GM23248 (cell line): Measurements from ENCODE around the gene PAPPA. TPM values are rescaled to one million over a fixed set of nuclear protein-coding genes. Genes with fewer than 3 reads are reported as not detected.

Experiments
- DNase-seq: peaks from one replicate; pipeline ENCODE4 v3.0.0-alpha.2; 2015
- H2AFZ ChIP-seq: fragments of 200-600 bp; sonication (generic); 2 replicates; pipeline ENCODE4 v1.6.1; 2016; ENCODE audit warnings: antibody characterized with exemption
- H3F3A ChIP-seq: fragments of 200-600 bp; sonication (generic); 2 replicates; pipeline ENCODE4 v1.6.1; 2016; ENCODE audit warnings: mild to moderate bottlenecking, antibody characterized with exemption, mixed run types; ENCODE audit not compliant: insufficient read depth
- H3K27ac ChIP-seq: fragments of 200-600 bp; sonication (generic); 2 replicates; pipeline ENCODE4 v1.5.1; 2016; ENCODE audit warnings: mild to moderate bottlenecking
- H3K27me3 ChIP-seq: fragments of 200-600 bp; sonication (generic); replicated peaks from 2 replicates; pipeline ENCODE4 v1.6.1; 2016; ENCODE audit warnings: mild to moderate bottlenecking; ENCODE audit not compliant: insufficient read depth
- H3K36me3 ChIP-seq: fragments of 200-600 bp; sonication (generic); 2 replicates; pipeline ENCODE4 v1.6.1; 2016; ENCODE audit warnings: low read depth, mild to moderate bottlenecking
- H3K4me1 ChIP-seq: fragments of 200-600 bp; sonication (generic); 2 replicates; pipeline ENCODE4 v1.6.1; 2016; ENCODE audit warnings: mild to moderate bottlenecking; ENCODE audit not compliant: insufficient read depth
- H3K4me2 ChIP-seq: fragments of 200-600 bp; sonication (generic); one replicate; pipeline ENCODE4 v1.6.1; 2016; ENCODE audit warnings: mild to moderate bottlenecking; ENCODE audit not compliant: unreplicated experiment
- H3K4me3 ChIP-seq: fragments of 200-600 bp; sonication (generic); 2 replicates; pipeline ENCODE4 v1.5.1; 2016; ENCODE audit warnings: mild to moderate bottlenecking
- H3K79me2 ChIP-seq: fragments of 200-600 bp; sonication (generic); 2 replicates; pipeline ENCODE4 v1.6.1; 2016; ENCODE audit warnings: mild to moderate bottlenecking; ENCODE audit not compliant: insufficient read depth
- H3K9ac ChIP-seq: fragments of 200-600 bp; sonication (generic); 2 replicates; pipeline ENCODE4 v1.6.1; 2016; ENCODE audit warnings: mild to moderate bottlenecking
- H3K9me2 ChIP-seq: fragments of 200-600 bp; sonication (generic); 2 replicates; pipeline ENCODE4 v1.6.1; 2016; ENCODE audit warnings: mixed run types, mild to moderate bottlenecking, moderate library complexity; ENCODE audit not compliant: insufficient read depth
- H3K9me3 ChIP-seq: fragments of 200-600 bp; sonication (generic); one replicate; pipeline ENCODE4 v1.6.1; 2017; ENCODE audit warnings: low read depth
- H4K20me1 ChIP-seq: fragments of 200-600 bp; sonication (generic); 2 replicates; pipeline ENCODE4 v1.6.0; 2016; ENCODE audit not compliant: insufficient read depth
- EZH2 ChIP-seq: fragments of 200-600 bp; sonication (generic); IDR thresholded peaks from 2 replicates; pipeline ENCODE4 v1.6.1; 2018; ENCODE audit warnings: antibody characterized with exemption, mild to moderate bottlenecking; ENCODE audit not compliant: insufficient read depth, poor library complexity, severe bottlenecking
- EZH2phosphoT487 ChIP-seq: fragments of 200-600 bp; sonication (generic); IDR thresholded peaks from 2 replicates; pipeline ENCODE4 v1.6.1; 2018; ENCODE audit warnings: antibody characterized with exemption, moderate library complexity, mild to moderate bottlenecking, low read depth; ENCODE audit not compliant: insufficient read depth
- WGBS, 2 experiments: methylation state at CpG; one replicate each; pipeline ENCODE4 v1.1.6; 2015 to 2017; ENCODE audit warnings: low lambda C conversion rate in 2 of 2, low coverage in 1 of 2; ENCODE audit errors: missing lambda C conversion rate in 2 of 2; 5-methylcytosine and 5-hydroxymethylcytosine counted together
- in situ Hi-C: fragments of 300-500 bp; cut with MboI; formaldehyde crosslinking; loops from 2 replicates; pipeline ENCODE4 v1.15.0; 2020
- polyA plus RNA-seq: library from polyadenylated mRNA; unstranded; fragments of >200 nt; fragmentation: Nextera tagmentation; extraction: Ambion mirVana; gene quantifications from 2 replicates; pipeline ENCODE4 v1.2.1, GENCODE V29; 2016
- total RNA-seq: library from RNA; depleted of rRNA; stranded (reverse); fragments of >200 nt; shearing (Covaris generic); gene quantifications from 2 replicates; pipeline ENCODE4 v1.2.3, GENCODE V29; 2014

The PAPPA gene
- total and polyA plus RNA-seq, 2 experiments from 2014 or later, result 8.7 to 30.3 TPM

- in situ Hi-C loops, result no loop called here
- H3K27me3 ChIP-seq, result no peaks in the 10 kb centered on the region
- 73 to 76% methylated on average over 3 of the region's 3 CpGs for WGBS, 2 experiments
- H2AFZ ChIP-seq, result no peak overlapping the region
- TF ChIP-seq EZH2phosphoT487 (no peak), EZH2 (no peak)
- 0 out of 2 replicates have a peak, but pooled peaks cover 5% of the 10 kb centered on the region for H3K79me2 ChIP-seq
- H3K4me1 ChIP-seq, result no peaks in the 10 kb centered on the region
- peaks cover 14% of the 10 kb centered on the region for H3F3A ChIP-seq
- no peaks in the 10 kb centered on the region for H3K9me3 ChIP-seq
- no peaks in the 10 kb centered on the region for H3K9me2 ChIP-seq
- H3K36me3 ChIP-seq, result peaks cover 49% of the 10 kb centered on the region
- no peak overlapping the region for H3K9ac ChIP-seq
- no peaks in the 10 kb centered on the region for H4K20me1 ChIP-seq
- H3K4me2 ChIP-seq, result no peak overlapping the region
- no peak for DNase-seq
- H3K27ac ChIP-seq, result no peak overlapping the region
- no peak overlapping the region for H3K4me3 ChIP-seq
Measured at GRCh38 chr9:116303886-116304538, 150.4 kb downstream of the PAPPA start.

- peaks cover 14% of the 10 kb centered on the region for H3F3A ChIP-seq
- in situ Hi-C loops, result no loop called here
- no peaks in the 10 kb centered on the region for H3K9me2 ChIP-seq
- no peaks in the 10 kb centered on the region for H4K20me1 ChIP-seq
- no peak overlapping the region for H2AFZ ChIP-seq
- TF ChIP-seq EZH2phosphoT487 (no peak), EZH2 (no peak)
- WGBS, 2 experiments, result 80 to 87% methylated on average over 5 of the region's 5 CpGs
- H3K79me2 ChIP-seq, result 0 out of 2 replicates have a peak, but pooled peaks cover 5% of the 10 kb centered on the region
- no peaks in the 10 kb centered on the region for H3K4me1 ChIP-seq
- H3K4me2 ChIP-seq, result no peak overlapping the region
- no peak for DNase-seq
- peaks cover 43% of the 10 kb centered on the region for H3K36me3 ChIP-seq
- H3K9me3 ChIP-seq, result no peaks in the 10 kb centered on the region
- no peak overlapping the region for H3K4me3 ChIP-seq
- no peaks in the 10 kb centered on the region for H3K27me3 ChIP-seq
- H3K9ac ChIP-seq, result no peak overlapping the region
- H3K27ac ChIP-seq, result no peak overlapping the region
Measured at GRCh38 chr9:116304761-116305160, 151.2 kb downstream of the PAPPA start.

- Histone ChIP-seq H3F3A (peaks cover 25% of the 10 kb centered on the region), H3K27me3 (no peaks in the 10 kb centered on the region), H3K4me3 (no peak overlapping the region), H4K20me1 (no peaks in the 10 kb centered on the region), H3K4me1 (no peaks in the 10 kb centered on the region), H3K79me2 (no peaks in the 10 kb centered on the region), H3K9me2 (no peaks in the 10 kb centered on the region), H3K9me3 (no peaks in the 10 kb centered on the region), H3K9ac (no peak overlapping the region), H2AFZ (no peak overlapping the region), H3K36me3 (peaks cover 40% of the 10 kb centered on the region), H3K27ac (no peak overlapping the region), H3K4me2 (no peak overlapping the region)
- TF ChIP-seq EZH2 (no peak), EZH2phosphoT487 (no peak)
- in situ Hi-C loops, result no loop called here
- no peak for DNase-seq
- WGBS, 2 experiments, result 64 to 74% methylated on average over 4 of the region's 4 CpGs
Measured at GRCh38 chr9:116308076-116308475, 154.5 kb downstream of the PAPPA start.

GRCh38 chr9:116309900-116310611 is 156.5 kb downstream of the PAPPA start:
- H3K9me3 ChIP-seq, result no peaks in the 10 kb centered on the region
- H3K4me2 ChIP-seq, result no peak overlapping the region
- no peak overlapping the region for H3K27ac ChIP-seq
- no peak for DNase-seq
- no peaks in the 10 kb centered on the region for H3K9me2 ChIP-seq
- in situ Hi-C loops, result no loop called here
- H3F3A ChIP-seq, result peaks cover 23% of the 10 kb centered on the region; the same call in 1 of the 2 replicates
- no peaks in the 10 kb centered on the region for H3K79me2 ChIP-seq
- no peak overlapping the region for H3K4me3 ChIP-seq
- H3K4me1 ChIP-seq, result no peaks in the 10 kb centered on the region
- no peaks in the 10 kb centered on the region for H3K27me3 ChIP-seq
- no peak overlapping the region for H2AFZ ChIP-seq
- no peak overlapping the region for H3K9ac ChIP-seq
- H4K20me1 ChIP-seq, result no peaks in the 10 kb centered on the region
- WGBS, 2 experiments, result 83 to 84% methylated on average over 3 of the region's 3 CpGs
- peaks cover 32% of the 10 kb centered on the region for H3K36me3 ChIP-seq
- TF ChIP-seq EZH2 (no peak), EZH2phosphoT487 (no peak)
